RWPE1 (cell line): ENCODE results near the gene USP26.
"Not testable (repeated sequence)": the region's sequence is repeated elsewhere in the genome, so short reads cannot be mapped to it uniquely, and the experiment has no call there.

Experiments
- CTCF ChIA-PET: fragments of 350-600 bp; sonication (Branson Sonifier 250); formaldehyde crosslinking; extraction: SDS; loops from one replicate; lab custom pipeline; 2021; lab: Yijun Ruan, JAX
- POLR2A ChIA-PET: fragments of 400-600 bp; formaldehyde crosslinking; extraction: SDS; loops from one replicate; lab custom pipeline; 2020; ENCODE audit warnings: antibody characterized with exemption; ENCODE audit not compliant: low non-redundant PET; lab: Yijun Ruan, JAX
- DNase-seq: peaks from one replicate; pipeline ENCODE4 v3.0.0; 2012; ENCODE audit warnings: low spot score
- H3K27ac ChIP-seq: fragments of 450-650 bp; 2 replicates; pipeline ENCODE4 v1.5.1; 2017
- CTCF ChIP-seq: fragments of 450-650 bp; conservative IDR thresholded peaks from 2 replicates; pipeline ENCODE4 v1.5.1; 2017; ENCODE audit warnings: low read depth, mild to moderate bottlenecking

The USP26 gene

GRCh38 chrX:132986556-132986955 is 110.4 kb downstream of the USP26 start:
- no peak for DNase-seq
- H3K27ac ChIP-seq = no peak overlapping the region
- ChIA-PET CTCF (no interaction called here), POLR2A (no interaction called here)
- no peak for TF ChIP-seq CTCF

- no peak for TF ChIP-seq CTCF
- DNase-seq = no peak
- POLR2A ChIA-PET = no interaction called here
- CTCF ChIA-PET = no interaction called here
- no peak overlapping the region for H3K27ac ChIP-seq
These were observed 112.8 kb downstream of the USP26 start for GRCh38 chrX:132984058-132984650.

GRCh38 chrX:132983496-132983895 is 113.4 kb downstream of the USP26 start:
- no peak for TF ChIP-seq CTCF
- no peak for DNase-seq
- CTCF ChIA-PET = no interaction called here
- H3K27ac ChIP-seq = no peak overlapping the region
- POLR2A ChIA-PET = no interaction called here

- POLR2A ChIA-PET, CTCF ChIA-PET, DNase-seq, H3K27ac ChIP-seq: not testable (repeated sequence)
These were observed 116.9 kb downstream of the USP26 start for GRCh38 chrX:132980035-132980434.
